SK-N-SH (cell line): ENCODE measurements around the gene AP1M2.

ENCODE experiments used
- EP300 ChIP-seq, 2 experiments: IDR thresholded peaks; 2 replicates each; pipeline versions ENCODE4 v1.4.0 to v1.6.1; 2012; ENCODE audit warnings: borderline replicate concordance in 1 of 2, low read depth in 1 of 2, low read length in 1 of 2
- GABPA ChIP-seq: IDR thresholded peaks from 2 replicates; pipeline ENCODE4 v1.4.0; 2012; ENCODE audit warnings: low read depth, mild to moderate bottlenecking
- MEF2A ChIP-seq: IDR thresholded peaks from 2 replicates; pipeline ENCODE4 v1.4.0; 2012; ENCODE audit warnings: low read depth, borderline replicate concordance
- POLR2AphosphoS5 ChIP-seq: IDR thresholded peaks from 2 replicates; pipeline ENCODE4 v1.6.1; 2012; ENCODE audit warnings: low read depth, low read length
- RXRA ChIP-seq: IDR thresholded peaks from 2 replicates; pipeline ENCODE4 v1.4.0; 2012; ENCODE audit warnings: low read depth, mild to moderate bottlenecking, borderline replicate concordance
- YY1 ChIP-seq: IDR thresholded peaks from 2 replicates; pipeline ENCODE4 v1.4.0; 2012; ENCODE audit warnings: low read depth, mild to moderate bottlenecking
- TF ChIP-seq, protein P1 (sequence below): fragments of 200-600 bp; sonication (generic); IDR thresholded peaks from 2 replicates; pipeline ENCODE4 v1.6.1; 2017; ENCODE audit warnings: antibody characterized with exemption, mild to moderate bottlenecking, moderate library complexity
- TF ChIP-seq, protein P2 (sequence below): IDR thresholded peaks from 2 replicates; pipeline ENCODE4 v1.4.0; 2012; ENCODE audit warnings: low read depth

DNA sequence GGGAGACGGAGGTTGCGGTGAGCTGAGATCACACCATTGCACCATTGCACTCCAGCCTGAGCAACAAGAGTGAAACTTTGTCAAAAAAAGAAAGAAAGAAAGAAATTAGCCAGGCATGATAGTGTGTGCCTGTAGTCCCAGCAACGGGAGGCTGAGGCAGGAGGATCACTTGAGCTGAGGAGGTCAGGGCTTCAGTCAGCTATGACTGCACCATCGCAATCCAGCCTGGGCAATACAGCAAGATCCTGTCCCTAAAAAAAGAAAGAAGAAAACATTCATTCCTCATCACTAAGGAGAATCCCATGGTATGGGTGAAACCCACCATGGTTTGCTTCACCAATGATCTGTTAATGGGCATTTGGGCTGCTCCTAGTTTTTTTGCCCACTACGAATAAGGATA lies 13.0 kb upstream of the AP1M2 start:
- TF ChIP-seq, protein P1, sequence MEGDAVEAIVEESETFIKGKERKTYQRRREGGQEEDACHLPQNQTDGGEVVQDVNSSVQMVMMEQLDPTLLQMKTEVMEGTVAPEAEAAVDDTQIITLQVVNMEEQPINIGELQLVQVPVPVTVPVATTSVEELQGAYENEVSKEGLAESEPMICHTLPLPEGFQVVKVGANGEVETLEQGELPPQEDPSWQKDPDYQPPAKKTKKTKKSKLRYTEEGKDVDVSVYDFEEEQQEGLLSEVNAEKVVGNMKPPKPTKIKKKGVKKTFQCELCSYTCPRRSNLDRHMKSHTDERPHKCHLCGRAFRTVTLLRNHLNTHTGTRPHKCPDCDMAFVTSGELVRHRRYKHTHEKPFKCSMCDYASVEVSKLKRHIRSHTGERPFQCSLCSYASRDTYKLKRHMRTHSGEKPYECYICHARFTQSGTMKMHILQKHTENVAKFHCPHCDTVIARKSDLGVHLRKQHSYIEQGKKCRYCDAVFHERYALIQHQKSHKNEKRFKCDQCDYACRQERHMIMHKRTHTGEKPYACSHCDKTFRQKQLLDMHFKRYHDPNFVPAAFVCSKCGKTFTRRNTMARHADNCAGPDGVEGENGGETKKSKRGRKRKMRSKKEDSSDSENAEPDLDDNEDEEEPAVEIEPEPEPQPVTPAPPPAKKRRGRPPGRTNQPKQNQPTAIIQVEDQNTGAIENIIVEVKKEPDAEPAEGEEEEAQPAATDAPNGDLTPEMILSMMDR: no peak
- TF ChIP-seq, protein P2, sequence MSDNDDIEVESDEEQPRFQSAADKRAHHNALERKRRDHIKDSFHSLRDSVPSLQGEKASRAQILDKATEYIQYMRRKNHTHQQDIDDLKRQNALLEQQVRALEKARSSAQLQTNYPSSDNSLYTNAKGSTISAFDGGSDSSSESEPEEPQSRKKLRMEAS: no peak
- no peak for TF ChIP-seq MEF2A
- TF ChIP-seq GABPA: no peak
- TF ChIP-seq RXRA: no peak
- TF ChIP-seq POLR2AphosphoS5: no peak
- no peak for TF ChIP-seq YY1
- no peak for TF ChIP-seq EP300 (IDR thresholded peaks at IDR 0.05; ENCODE audit: borderline replicate concordance in 1 of 2, low read depth in 1 of 2, low read length in 1 of 2)
